GM18951 (cell line): ENCODE measurements around the gene CYP2D6.
A peak's percentile ranks its signal among the peaks of the same experiment; 100 is the strongest.
"Not testable (repeated sequence)": the region's sequence is repeated elsewhere in the genome, so short reads cannot be mapped to it uniquely, and the experiment has no call there.

Experiments
- POLR2A ChIP-seq: IDR thresholded peaks from 4 replicates; pipeline ENCODE4 v1.6.1; 2011; ENCODE audit warnings: mild to moderate bottlenecking; ENCODE audit not compliant: insufficient read length, insufficient read depth; ENCODE audit errors: extremely low read depth
- in situ Hi-C: fragments of 300-500 bp; cut with MboI; formaldehyde crosslinking; loops from one replicate; pipeline ENCODE4 v1.12.0; 2022; ENCODE audit warnings: low sequenced_read_pairs, mixed read lengths, inconsistent platforms; ENCODE audit not compliant: unreplicated experiment

Gene CYP2D6

DNA sequence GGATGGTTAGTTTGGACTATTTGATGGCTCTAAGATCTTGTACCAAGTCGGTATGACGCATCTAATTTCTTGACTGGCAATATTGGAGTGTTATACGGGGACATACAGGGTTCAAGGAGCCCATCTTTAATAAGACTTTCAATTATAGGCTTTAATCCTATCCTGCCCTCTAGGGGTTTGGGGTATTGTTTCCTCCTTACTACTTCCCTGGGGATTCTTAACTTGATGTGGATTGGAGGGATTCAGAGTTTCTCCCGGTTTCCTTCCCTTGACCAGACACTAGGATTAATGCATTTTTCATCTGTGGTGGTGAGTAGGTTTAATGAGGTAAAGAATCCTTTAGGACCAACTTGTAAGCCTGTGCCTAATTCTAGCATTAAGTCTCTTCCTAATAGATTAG is 18.8 kb downstream of the CYP2D6 start:
- in situ Hi-C loops = no loop called here
- no peak for TF ChIP-seq POLR2A

DNA sequence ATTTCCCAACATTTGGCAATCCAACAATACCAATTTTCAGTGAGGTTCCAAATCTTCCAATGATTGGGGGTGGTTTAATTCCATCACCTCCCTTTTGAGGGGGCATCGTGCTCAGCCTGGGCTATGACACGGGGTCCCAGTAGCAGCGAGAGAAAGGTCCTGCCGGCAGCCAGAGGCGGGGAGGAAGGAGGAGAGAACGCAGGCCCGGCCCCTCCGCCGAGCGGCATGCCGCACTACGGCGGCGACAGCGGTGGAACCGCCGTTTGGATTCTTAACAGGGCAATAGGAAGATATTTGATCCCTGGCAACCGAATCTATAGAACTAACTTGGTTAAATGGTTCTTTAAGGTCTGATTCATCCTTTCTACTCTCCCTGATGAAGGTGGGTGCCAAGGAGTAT is 21.8 kb downstream of the CYP2D6 start:
- in situ Hi-C loops = no loop called here
- no peak for TF ChIP-seq POLR2A

DNA sequence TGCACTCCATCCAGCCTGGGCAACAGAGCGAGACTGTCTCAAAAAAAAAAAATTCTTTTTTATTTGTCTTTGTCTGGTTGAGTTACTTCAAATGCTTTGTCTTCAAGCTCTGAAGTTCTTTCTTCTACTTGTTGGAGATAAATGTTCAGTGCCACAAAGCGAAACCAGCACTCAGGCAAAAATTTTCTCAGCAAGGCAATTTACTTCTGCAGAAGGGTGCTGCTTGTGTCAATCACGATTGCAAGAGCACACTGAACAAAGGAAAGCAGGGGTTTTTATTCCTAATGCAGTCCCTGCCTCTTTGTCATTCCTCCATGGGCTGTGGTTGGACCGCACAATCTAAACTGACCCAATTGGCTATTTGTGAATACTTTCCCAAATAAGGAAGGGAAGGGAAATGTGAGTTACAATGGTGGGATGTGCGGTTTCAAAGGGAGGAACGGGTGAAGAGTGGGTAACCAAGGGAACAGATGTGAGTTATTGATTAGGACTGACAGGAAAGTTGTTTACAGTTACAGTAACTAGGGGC is 26.2 kb downstream of the CYP2D6 start:
- in situ Hi-C loops = not testable (repeated sequence)

DNA sequence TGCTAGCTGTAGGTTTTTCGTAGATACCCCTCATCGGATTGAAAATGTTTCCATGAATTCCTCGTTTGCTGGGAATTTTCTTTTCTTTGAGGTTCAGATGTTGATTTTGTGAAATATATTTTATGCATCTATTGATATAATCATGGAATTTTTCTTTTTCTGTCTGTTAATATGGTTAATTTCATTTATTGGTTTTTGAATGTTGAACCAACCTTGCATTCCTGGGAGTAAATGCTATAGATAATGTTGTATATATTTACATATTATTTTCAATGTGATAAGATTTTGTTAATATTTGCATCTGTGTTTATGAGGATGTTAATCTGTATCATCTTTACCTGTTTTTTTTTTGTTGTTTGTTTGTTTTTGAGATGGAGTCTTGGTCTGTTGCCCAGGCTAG is 29.4 kb downstream of the CYP2D6 start:
- in situ Hi-C loops = no loop called here
- TF ChIP-seq POLR2A = no peak

DNA sequence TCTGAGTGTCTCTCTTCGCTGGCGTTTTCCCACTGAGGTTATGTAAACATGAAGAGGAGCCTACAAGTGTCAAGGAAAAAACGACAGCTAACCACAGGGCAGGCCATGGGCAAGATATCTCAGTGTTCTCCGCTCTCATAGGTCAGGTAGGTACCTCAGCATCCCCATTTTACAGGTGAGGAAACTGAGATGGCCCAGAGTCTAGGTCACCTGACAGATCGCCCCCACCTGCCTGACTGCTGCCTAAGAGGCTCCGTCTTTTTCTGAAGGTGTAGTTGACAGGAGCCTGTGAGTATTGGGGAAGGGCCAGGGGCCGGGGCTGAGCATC is 39.2 kb downstream of the CYP2D6 start:
- TF ChIP-seq POLR2A = no peak
- in situ Hi-C loops = loop anchor here (25.0 kb wide), 1 partner anchor 129 kb away; the partner anchor contains the start of genes SEPTIN3 and SMIM45

DNA sequence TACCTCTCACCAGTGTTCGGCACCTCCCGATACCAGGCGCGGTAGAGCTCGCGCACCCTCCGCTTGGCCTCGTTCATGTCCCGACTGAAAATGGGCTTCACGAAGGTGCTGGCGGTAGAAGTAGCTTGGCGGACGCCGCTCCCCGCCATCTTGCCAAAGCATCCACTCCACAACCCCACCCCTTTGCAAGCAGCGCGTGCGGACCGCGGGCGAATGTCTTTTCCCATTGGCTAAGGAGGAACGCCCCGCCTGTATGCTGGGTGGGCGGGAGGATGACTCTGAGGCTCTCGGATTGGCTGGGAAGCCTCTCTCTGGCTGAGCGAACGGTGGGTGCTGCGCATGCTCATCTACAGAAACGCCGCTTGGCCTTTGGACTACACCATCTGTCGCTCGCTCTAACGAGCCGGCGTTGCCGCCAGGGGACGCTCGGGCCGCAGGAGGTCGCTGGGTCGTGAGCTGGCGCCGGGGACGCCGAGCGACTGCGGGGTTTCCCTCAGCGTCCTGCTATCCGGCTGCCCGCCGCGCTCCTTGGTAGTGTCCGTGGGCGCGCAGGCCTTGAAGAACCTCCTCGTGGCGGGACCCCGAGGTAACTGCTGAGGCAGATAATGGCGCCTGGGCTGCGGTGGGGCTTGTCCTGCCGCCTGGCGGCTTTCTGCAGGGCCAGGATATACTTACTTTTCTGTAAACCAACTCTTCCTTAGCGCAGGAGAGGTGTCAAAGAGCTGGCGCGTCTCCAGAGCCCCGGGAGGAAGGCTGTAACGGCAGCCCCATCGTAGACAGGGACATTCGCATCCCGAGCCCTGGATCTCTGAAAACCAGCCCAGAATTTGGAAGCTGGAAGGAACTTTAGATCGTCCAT is 39.8 kb downstream of the CYP2D6 start, which contains the start of gene NDUFA6:
Gene NDUFA6, minus strand, starts transcription at position 177 of the 859 bp plus-strand sequence. Its CDS starts 28 bp downstream, at position 149.
- in situ Hi-C loops = loop anchor here (25.0 kb wide), 1 partner anchor 129 kb away; the partner anchor contains the start of genes SEPTIN3 and SMIM45
- peak; percentile 89 for TF ChIP-seq POLR2A

DNA sequence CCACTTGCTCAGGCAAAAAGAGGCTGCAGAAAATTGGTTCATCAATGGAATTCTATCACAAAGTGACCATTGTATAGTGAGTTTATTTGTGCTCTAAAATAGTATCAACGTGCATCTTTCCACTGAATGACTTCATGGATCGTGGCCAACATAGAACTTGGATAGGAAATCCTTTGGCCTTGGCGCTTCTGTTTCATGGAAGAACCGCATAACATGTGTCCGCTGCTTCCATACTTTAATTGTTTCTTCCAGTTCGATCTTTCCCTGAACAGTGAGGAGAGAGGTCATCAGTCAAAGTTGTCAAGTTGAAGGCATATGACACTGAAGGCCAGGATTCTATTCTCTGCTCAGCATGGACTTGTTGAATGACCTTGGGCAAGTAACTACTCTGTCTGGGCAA is 44.6 kb downstream of the CYP2D6 start:
- in situ Hi-C loops = loop anchor here (25.0 kb wide), 1 partner anchor 124 kb away; the partner anchor contains the start of genes SEPTIN3 and SMIM45
- TF ChIP-seq POLR2A = no peak

DNA sequence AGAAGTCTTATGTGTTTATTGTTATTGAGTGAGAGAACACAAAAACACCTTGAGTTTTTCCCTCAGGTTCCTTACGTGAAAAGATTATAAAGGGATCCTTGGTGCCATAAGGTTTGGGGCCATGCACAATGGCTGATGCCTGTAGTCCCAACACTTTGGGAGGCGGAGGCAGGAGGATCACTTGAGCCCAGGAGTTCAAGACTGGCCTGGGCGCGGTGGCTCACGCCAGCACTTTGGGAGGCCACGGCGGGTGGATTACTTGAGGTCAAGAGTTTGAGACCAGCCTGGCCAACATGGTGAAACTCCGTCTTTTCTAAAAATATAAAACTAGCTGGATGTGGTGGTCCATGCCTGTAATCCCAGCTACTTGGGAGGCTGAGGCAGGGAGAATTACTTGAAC is 45.7 kb downstream of the CYP2D6 start:
- TF ChIP-seq POLR2A = no peak

DNA sequence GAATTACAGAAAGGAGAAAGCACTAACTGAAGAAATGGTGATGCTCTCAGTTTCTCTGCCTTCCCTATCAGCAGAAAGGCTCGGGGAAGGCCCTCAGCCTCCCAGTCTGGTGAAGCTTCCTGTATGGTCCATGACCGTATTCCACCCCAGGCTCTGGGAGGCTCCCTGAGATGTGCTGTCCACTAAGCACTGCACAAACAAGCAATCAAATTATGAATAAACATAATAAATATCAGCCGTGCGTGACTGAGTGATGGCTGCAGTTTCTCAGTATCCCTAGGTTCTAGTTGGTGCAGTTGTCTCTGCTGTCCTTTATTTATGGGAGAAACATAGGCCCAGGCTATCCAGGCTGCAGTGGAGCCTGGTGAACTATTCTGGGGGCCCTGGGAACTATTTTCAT is 47.5 kb downstream of the CYP2D6 start:
- in situ Hi-C loops = loop anchor here (25.0 kb wide), 1 partner anchor 121 kb away; the partner anchor contains the start of genes SEPTIN3 and SMIM45
- no peak for TF ChIP-seq POLR2A

More for the DNA sequence above, 45.7 kb downstream of the CYP2D6 start:
- in situ Hi-C loops = loop anchor here (25.0 kb wide), 1 partner anchor 123 kb away; the partner anchor contains the start of genes SEPTIN3 and SMIM45

DNA sequence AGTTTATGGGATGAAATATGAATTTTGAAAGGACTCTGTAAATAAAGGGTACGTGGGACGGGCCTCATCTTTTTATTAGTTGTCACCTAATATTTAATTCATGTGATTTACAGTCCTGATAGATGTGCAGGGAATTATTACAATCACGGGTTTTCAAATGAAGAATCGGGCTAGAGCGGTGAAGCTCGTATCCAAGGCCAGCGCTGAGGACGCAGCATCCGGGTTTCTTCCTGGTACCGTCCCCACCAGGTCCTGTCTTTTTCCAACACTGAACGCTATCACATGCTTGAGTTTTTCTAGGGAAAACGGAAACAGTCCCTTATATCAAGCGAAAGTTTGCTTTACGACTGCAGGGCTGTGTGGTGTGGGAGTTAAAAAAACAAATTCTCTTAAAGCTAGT is 50.3 kb downstream of the CYP2D6 start:
- TF ChIP-seq POLR2A = no peak
- in situ Hi-C loops = loop anchor here (25.0 kb wide), 1 partner anchor 118 kb away; the partner anchor contains the start of genes SEPTIN3 and SMIM45

DNA sequence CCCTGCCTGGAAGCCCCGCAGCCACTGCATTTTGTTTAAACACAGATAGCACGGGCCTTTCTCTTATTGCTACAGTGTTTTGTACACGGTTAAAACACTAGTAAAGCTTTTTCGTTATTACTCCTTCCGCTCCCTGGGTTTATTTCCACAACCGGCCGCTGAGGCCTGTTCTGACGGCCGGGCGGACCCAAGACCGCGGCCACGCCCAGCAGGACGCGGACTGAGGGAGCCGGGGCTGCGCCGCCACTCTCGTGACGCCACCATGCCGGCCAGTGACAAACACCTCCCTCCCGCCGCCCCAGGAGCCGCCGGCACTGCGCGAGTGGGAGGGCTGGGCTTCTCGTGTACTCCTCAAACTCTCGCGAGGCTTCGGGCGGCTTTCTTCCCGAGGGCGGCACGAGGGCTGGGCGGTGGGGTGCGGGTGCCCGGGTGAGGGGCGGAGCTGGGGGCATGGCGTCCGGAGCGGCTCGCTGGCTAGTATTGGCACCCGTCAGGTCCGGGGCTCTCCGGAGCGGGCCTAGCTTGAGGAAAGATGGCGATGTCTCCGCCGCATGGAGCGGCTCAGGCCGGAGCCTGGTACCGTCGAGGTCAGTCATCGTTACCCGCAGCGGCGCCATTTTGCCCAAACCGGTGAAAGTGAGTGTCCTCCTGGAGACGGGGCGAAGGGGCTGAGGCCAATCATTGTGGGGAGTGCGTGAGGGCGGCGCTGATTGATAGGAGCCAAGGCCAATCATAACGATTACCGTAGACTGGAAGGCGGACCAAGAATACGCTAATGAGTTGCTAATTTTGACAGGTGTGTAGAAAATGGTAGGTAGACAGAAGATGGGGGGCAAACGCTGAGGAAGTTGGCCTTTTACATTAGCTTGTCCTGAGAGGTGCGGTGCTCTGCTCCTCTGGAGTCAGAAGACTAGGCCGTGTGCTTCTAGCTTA is 51.0 kb downstream of the CYP2D6 start, which contains the start of gene SMDT1:
Gene SMDT1, plus strand, starts transcription at position 382 of the 933 bp plus-strand sequence. Its CDS starts 69 bp downstream, at position 451.
- in situ Hi-C loops = loop anchor here (25.0 kb wide), 1 partner anchor 117 kb away; the partner anchor contains the start of genes SEPTIN3 and SMIM45
- TF ChIP-seq POLR2A = peak; percentile 87

DNA sequence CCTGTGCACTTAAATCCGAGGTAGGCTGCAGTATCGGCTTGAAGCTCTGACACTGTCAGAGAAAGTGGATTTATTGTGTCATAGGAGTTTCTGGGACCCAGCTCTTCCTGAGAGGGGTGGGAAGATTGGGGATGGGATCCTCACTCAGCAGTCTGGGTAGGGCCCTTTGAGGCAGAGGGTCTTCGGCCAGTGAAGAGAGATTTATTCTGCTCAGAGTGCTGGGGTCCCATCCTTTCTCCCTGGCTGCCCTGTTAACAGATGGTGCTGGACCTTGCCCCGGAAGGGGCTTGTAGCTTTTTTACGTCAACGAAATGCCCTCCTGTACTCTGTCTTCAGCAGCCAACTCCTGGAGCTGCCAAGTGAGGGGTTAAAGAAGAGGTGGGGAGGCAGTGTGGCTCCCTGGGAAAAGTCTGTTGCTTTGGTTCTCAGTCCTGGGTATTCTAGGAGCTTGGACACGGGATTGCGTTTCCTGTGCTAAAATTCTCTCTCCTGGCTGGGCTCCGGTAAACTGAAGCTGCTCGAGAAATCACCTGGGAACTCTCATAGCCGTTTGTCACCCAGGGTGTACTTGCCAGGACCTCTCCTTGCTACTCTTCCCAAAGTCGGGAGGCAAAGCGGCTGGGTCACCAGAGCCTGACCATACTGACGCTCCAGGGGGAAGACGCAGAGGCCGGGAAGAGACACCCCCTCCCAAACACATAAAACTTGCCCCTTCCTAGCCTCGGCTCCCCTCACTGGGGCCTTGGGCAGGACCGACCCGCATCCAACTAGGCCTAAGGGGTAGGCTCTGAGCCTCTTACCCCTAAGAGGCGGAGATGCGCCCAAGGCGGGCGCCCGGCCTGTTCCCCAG is 51.9 kb downstream of the CYP2D6 start:
- no peak for TF ChIP-seq POLR2A
- in situ Hi-C loops = loop anchor here (25.0 kb wide), 1 partner anchor 116 kb away; the partner anchor contains the start of genes SEPTIN3 and SMIM45
